Endodermal cell (in vitro differentiated cells): ENCODE measurements around the gene NME7. TPM values are rescaled to one million over a fixed set of nuclear protein-coding genes. Genes with fewer than 3 reads are reported as not detected.

ENCODE experiments used
- DNase-seq: peaks from one replicate; pipeline ENCODE4 v3.0.0-alpha.2; 2017
- H3K27ac ChIP-seq: 2 replicates; pipeline ENCODE4 v1.5.1; 2013; ENCODE audit warnings: mild to moderate bottlenecking, low read depth, low read length, moderate library complexity
- H3K27me3 ChIP-seq: 2 replicates; pipeline ENCODE4 v1.6.1; 2013; ENCODE audit warnings: mild to moderate bottlenecking, low read length, moderate library complexity; ENCODE audit not compliant: insufficient read depth, control insufficient read depth, poor library complexity, severe bottlenecking
- H3K36me3 ChIP-seq: 2 replicates; pipeline ENCODE4 v1.7.0; 2013; ENCODE audit warnings: mild to moderate bottlenecking, low read length, moderate library complexity; ENCODE audit not compliant: control insufficient read depth, insufficient read depth
- H3K4me1 ChIP-seq: one replicate; pipeline ENCODE4 v1.7.0; 2013; ENCODE audit warnings: low read length; ENCODE audit not compliant: control insufficient read depth, insufficient read depth
- H3K4me3 ChIP-seq: 2 replicates; pipeline ENCODE4 v1.5.1; 2013; ENCODE audit warnings: mild to moderate bottlenecking, low read length, moderate library complexity
- H3K9ac ChIP-seq: 2 replicates; pipeline ENCODE4 v1.6.1; 2013; ENCODE audit warnings: mild to moderate bottlenecking, low read length, moderate library complexity; ENCODE audit not compliant: poor library complexity, severe bottlenecking; ENCODE audit errors: extremely low read depth
- H3K9me3 ChIP-seq: 2 replicates; pipeline ENCODE4 v1.6.1; 2013; ENCODE audit warnings: mild to moderate bottlenecking, low read length, moderate library complexity; ENCODE audit not compliant: control insufficient read depth
- H3K27ac Mint-ChIP-seq: 2 replicates; pipeline ENCODE4 v1.8.0; 2020; ENCODE audit warnings: mixed read lengths
- H3K27me3 Mint-ChIP-seq: 2 replicates; pipeline ENCODE4 v1.8.0; 2021; ENCODE audit warnings: mild to moderate bottlenecking, mixed read lengths; ENCODE audit not compliant: insufficient read depth
- H3K36me3 Mint-ChIP-seq: 2 replicates; pipeline ENCODE4 v1.8.0; 2020; ENCODE audit warnings: low read depth, mixed read lengths
- H3K4me1 Mint-ChIP-seq: 2 replicates; pipeline ENCODE4 v1.8.0; 2020; ENCODE audit warnings: mixed read lengths
- H3K4me3 Mint-ChIP-seq: 2 replicates; pipeline ENCODE4 v1.8.0; 2020; ENCODE audit warnings: mild to moderate bottlenecking, moderate library complexity, mixed read lengths
- H3K9me3 Mint-ChIP-seq: 2 replicates; pipeline ENCODE4 v1.8.0; 2020; ENCODE audit warnings: mild to moderate bottlenecking, mixed read lengths
- WGBS, 2 experiments: methylation state at CpG; one replicate each; pipeline versions ENCODE4 v1.1.5 to v1.1.7; 2013; ENCODE audit warnings: missing lambda C conversion rate in 2 of 2, mixed read lengths in 1 of 2; ENCODE audit not compliant: insufficient coverage in 1 of 2, insufficient read length in 1 of 2; 5-methylcytosine and 5-hydroxymethylcytosine counted together
- total RNA-seq, 2 donors: library from RNA; stranded (reverse); fragmentation: NEBNext Ultra II Directional in 1 of 2; extraction: Animal tissue kit (Norgen Biotek cat#: 25700) in 1 of 2; gene quantifications; 2 replicates in 1 of 2; 3 replicates in 1 of 2; pipeline ENCODE4 v1.2.1, GENCODE V29; 2021
- TF ChIP-seq, protein P1 (sequence below): fragments of 200-600 bp; sonication (generic); conservative IDR thresholded peaks from 2 replicates; pipeline ENCODE4 v1.5.0; 2021; ENCODE audit warnings: antibody characterized with exemption, mild to moderate bottlenecking

The NME7 gene
- total RNA-seq, 2 donors from 2014 or later: 28.1 to 32.3 TPM

DNA sequence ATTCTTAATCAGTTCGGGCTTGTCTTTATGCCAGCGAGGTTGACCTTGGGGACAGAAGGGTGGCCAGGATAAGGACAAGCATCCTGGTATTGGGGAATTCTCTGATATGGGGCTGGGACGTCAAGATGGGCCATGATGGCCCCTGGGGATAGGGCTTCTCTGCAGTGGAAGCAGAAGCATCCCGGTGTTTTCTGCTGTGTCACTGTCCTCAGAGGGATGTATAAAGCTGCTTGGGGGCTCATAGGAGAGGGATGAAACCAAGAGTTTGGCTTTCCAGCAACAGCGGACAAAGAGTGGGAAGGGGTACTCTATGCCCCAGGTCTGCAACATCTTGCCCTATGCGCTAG lies 262.5 kb downstream of the NME7 start:
- Mint-ChIP-seq H3K9me3 (no peaks in the 10 kb centered on the region), H3K27ac (no peak overlapping the region), H3K27me3 (no peaks in the 10 kb centered on the region), H3K36me3 (no peaks in the 10 kb centered on the region), H3K4me1 (peaks cover 48% of the 10 kb centered on the region), H3K4me3 (peak overlapping the region; percentile 76)
- H3K4me3 ChIP-seq: peak overlapping the region; percentile 75
- peak overlapping the region; percentile 19 for H3K9ac ChIP-seq
- H3K9me3 ChIP-seq: no peaks in the 10 kb centered on the region
- 85 to 93% methylated on average over 5 to 6 of the region's 6 CpGs for WGBS, 2 experiments
- DNase-seq: no peak
- H3K27ac ChIP-seq: peak overlapping the region; percentile 96
- peaks cover 8% of the 10 kb centered on the region for H3K4me1 ChIP-seq
- TF ChIP-seq, protein P1, sequence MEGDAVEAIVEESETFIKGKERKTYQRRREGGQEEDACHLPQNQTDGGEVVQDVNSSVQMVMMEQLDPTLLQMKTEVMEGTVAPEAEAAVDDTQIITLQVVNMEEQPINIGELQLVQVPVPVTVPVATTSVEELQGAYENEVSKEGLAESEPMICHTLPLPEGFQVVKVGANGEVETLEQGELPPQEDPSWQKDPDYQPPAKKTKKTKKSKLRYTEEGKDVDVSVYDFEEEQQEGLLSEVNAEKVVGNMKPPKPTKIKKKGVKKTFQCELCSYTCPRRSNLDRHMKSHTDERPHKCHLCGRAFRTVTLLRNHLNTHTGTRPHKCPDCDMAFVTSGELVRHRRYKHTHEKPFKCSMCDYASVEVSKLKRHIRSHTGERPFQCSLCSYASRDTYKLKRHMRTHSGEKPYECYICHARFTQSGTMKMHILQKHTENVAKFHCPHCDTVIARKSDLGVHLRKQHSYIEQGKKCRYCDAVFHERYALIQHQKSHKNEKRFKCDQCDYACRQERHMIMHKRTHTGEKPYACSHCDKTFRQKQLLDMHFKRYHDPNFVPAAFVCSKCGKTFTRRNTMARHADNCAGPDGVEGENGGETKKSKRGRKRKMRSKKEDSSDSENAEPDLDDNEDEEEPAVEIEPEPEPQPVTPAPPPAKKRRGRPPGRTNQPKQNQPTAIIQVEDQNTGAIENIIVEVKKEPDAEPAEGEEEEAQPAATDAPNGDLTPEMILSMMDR: no peak
- peaks cover 20% of the 10 kb centered on the region for H3K27me3 ChIP-seq
- no peaks in the 10 kb centered on the region for H3K36me3 ChIP-seq

DNA sequence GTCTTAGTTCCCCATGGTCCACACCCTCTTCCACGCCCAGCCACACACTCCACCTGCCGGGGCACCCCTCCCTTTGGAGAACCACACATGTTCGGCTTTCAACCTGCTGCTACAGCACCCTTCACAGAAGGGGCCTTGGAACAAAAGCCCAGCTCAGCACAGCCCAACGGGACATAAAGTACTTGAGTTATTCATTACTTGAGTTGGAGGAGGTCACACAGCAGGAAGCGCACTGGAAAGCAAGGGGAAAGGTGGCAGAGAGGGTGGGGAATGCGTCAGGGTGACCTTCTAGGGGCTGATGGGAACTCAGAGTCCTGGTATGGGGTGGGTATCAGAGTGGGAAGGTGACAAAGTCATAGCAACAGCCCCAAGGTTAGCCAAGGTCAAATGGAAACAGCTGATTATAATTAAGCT lies 264.1 kb downstream of the NME7 start:
- DNase-seq: no peak
- Mint-ChIP-seq H3K36me3 (no peaks in the 10 kb centered on the region), H3K27ac (no peak overlapping the region), H3K27me3 (no peaks in the 10 kb centered on the region), H3K4me1 (peaks cover 41% of the 10 kb centered on the region), H3K9me3 (no peaks in the 10 kb centered on the region), H3K4me3 (no peak overlapping the region)
- 92 to 97% methylated on average over 5 to 6 of the region's 6 CpGs for WGBS, 2 experiments
- Histone ChIP-seq H3K9me3 (no peaks in the 10 kb centered on the region), H3K27me3 (peaks cover 20% of the 10 kb centered on the region), H3K4me3 (no peak overlapping the region), H3K4me1 (peaks cover 12% of the 10 kb centered on the region), H3K36me3 (no peaks in the 10 kb centered on the region), H3K9ac (no peak overlapping the region), H3K27ac (no peak overlapping the region)
- TF ChIP-seq, protein P1: no peak

DNA sequence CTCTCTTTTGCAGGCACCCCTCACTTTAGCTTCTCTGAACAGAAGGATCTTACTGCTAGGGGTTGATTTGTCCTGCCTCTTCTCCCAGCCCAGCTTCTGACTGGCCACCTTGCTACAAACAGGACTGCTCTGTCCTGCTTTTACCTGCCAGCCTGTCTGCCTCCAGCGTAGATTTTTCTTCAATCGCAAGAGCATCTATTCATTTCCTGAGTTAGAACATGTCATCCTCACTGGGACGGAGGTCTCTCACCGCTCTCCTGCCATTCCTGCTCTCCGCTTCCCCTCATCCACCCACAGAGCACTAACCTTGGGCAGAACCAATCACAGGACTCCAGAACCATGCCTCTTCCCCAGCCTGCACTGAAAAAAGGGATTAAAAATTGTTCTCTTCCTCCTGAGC lies 264.6 kb downstream of the NME7 start:
- H3K4me3 Mint-ChIP-seq: no peak overlapping the region
- 93 to 94% methylated on average over 4 to 5 of the region's 5 CpGs for WGBS, 2 experiments
- H3K4me3 ChIP-seq: no peak overlapping the region

More for the DNA sequence above, 264.6 kb downstream of the NME7 start:
- H3K4me1 Mint-ChIP-seq: peaks cover 36% of the 10 kb centered on the region
- TF ChIP-seq, protein P1: no peak
- H3K27me3 ChIP-seq: peaks cover 20% of the 10 kb centered on the region
- no peak for DNase-seq
- no peak overlapping the region for H3K27ac Mint-ChIP-seq
- H3K9me3 ChIP-seq: no peaks in the 10 kb centered on the region
- no peak overlapping the region for H3K9ac ChIP-seq
- no peaks in the 10 kb centered on the region for H3K27me3 Mint-ChIP-seq
- H3K4me1 ChIP-seq: peaks cover 10% of the 10 kb centered on the region
- no peaks in the 10 kb centered on the region for H3K36me3 Mint-ChIP-seq
- H3K9me3 Mint-ChIP-seq: no peaks in the 10 kb centered on the region
- H3K27ac ChIP-seq: no peak overlapping the region
- no peaks in the 10 kb centered on the region for H3K36me3 ChIP-seq
